NCI-H146 (cell line): Measurements from ENCODE around the gene HOATZ.

Experiments
- DNase-seq: peaks from one replicate; lab custom pipeline; 2025; lab: John Stamatoyannopoulos, UW

HOATZ gene

DNA sequence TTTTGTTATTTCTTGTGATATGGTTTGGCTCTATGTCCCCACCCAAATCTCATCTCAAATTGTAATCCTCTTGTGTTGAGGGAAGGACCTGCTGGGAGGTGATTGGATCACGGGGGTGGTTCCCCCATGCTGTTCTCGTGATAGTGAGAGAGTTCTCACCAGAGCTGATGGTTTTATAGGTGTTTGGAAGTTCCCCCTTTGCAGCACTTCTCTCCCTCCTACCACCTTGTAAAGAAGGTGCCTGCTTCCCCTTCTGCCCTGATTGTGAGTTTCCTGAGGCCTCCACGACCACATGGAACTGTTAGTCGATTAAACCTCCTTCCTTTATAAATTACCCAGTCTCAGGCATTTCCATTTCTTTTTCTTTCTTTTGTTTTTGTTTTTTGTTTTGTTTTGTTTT, 63.2 kb downstream of the HOATZ start:
- DNase-seq, result no peak

DNA sequence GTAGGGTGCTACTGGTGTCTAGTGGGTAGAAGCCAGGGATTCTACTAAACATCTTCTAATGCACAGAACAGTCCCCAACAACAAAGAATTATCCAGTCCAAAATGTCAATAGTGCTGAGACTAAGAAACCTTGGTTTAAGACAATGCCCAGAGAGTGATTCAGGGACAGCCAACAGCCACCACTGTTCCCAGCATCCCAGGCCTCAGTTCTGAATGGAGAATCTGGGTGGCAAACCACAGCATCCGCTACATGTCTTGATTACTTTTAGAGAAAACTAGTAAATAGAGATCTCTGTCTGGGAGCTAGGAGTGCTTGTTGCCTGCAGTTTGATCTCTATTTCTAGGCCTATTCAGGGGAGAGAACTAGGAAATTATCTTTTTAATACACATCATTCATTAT, 66.8 kb downstream of the HOATZ start:
- no peak for DNase-seq

DNA sequence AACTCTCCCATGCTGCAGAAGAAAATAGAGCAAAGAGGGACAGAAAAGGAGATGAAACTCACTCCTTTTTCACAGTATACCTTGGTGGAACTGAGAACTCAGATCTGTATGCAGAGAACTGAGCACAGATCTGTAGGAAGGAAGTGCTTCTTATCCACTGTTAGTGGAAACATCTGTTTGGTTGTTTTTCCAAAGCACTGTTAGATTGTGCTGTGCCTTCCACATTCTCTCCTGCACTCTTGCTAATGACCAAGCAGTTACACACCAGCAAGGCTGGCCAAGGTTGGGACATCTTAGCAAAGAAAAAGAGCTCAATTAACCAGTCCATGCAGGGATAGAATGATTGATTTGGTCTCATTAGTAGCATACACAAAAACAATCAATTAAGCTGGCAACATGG, 67.6 kb downstream of the HOATZ start:
- DNase-seq, result no peak

DNA sequence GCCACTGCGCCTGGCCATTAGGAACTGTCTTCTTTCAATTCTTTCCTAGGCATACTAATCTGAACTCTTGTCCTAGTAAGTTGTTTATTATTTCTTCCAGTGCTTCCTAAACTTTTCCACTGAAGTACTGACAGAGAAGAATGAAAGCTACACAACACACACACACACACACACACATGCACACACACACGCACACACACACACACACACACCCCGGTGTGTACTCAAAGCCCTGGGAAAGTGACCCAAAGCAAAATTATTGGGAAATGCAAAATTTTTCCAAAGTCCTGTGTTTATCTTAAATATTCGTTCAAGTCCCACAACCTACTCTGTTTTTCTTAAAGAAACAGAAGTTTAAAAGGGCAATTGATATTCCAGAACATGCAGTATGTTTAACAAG, 68.3 kb downstream of the HOATZ start:
- DNase-seq, result no peak

DNA sequence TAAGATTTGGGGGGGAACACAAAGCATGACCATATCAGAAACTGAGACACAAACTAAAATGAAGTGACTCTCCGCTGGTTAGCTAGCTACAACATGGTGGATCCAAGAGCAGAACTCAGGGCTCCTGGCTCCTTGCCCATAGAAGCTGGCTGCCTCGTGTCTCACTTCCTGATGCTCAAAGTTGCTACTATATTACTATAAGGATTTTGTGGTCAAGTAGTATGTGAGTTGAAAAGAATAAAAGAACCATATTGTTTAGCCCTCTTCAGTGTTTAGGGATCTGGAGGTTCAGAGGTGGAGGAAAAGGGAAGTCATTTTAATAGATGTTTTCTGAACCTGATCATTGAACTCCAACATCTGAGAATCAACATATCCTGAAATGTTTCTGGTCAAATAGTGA, 70.8 kb downstream of the HOATZ start:
- no peak for DNase-seq

DNA sequence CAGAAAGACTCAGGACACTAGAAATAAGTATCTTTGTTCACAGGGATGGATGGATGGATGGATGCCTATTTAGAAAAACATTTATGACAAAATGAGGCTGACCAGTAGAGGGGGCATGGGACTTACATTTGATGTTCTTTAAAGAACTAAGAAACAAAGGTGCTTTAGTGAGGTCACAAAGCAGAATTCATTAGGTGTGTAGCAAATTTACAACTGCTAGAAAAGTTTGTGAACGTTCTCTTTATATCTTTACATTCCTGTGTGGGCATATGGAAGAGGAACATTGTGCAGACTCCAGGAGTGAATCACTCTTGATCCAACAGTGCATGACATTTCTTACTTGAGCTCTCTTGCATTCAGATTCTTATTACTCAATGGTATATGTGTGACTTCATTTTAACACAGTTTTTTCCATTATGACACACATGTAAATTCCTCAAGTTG, 71.8 kb downstream of the HOATZ start:
- DNase-seq, result peak; percentile 55
